PC-3 (cell line): Measurements from ENCODE around the gene EPB41L1. TPM values are rescaled to one million over a fixed set of nuclear protein-coding genes. Genes with fewer than 3 reads are reported as not detected.

Experiments used
- ATAC-seq: fragments of 200-7000 bp; cut with Tn5 transposase; 2 replicates; pipeline ENCODE4 v1.9.1; 2020; ENCODE audit warnings: mild to moderate bottlenecking, moderate library complexity
- BruUV-seq: library from RNA; stranded (reverse); fragments of 400-500 nt; replicated peaks from 2 replicates; lab custom pipeline; 2021; lab: Mats Ljungman, UMichigan
- CTCF ChIA-PET: fragments of 300-600 bp; sonication (Branson Sonifier 250); formaldehyde crosslinking; loops from one replicate; lab custom pipeline; 2022; ENCODE audit warnings: antibody characterized with exemption; lab: Charles Lee
- POLR2A ChIA-PET: fragments of 300-600 bp; sonication (Branson Sonifier 250); formaldehyde crosslinking; loops from one replicate; lab custom pipeline; 2022; ENCODE audit warnings: antibody characterized with exemption; ENCODE audit not compliant: unreplicated experiment; lab: Charles Lee
- DNase-seq: peaks from one replicate; pipeline ENCODE4 v3.0.0-alpha.2; 2015
- H2AFZ ChIP-seq: fragments of 300-600 bp; sonication (generic); 2 replicates; pipeline ENCODE4 v1.6.0; 2016; ENCODE audit warnings: antibody characterized with exemption, low read length
- H3F3A ChIP-seq: fragments of 300-600 bp; sonication (generic); one replicate; pipeline ENCODE4 v1.6.0; 2017; ENCODE audit warnings: antibody characterized with exemption, low read length, control low read depth, mild to moderate bottlenecking; ENCODE audit not compliant: unreplicated experiment
- H3K27ac ChIP-seq: fragments of 300-600 bp; sonication (generic); 2 replicates; pipeline ENCODE4 v1.5.1; 2016; ENCODE audit warnings: mild to moderate bottlenecking, low read length
- H3K27me3 ChIP-seq: fragments of 300-600 bp; sonication (generic); 2 replicates; pipeline ENCODE4 v1.6.1; 2016; ENCODE audit warnings: low read length, mixed read lengths
- H3K36me3 ChIP-seq: fragments of 300-600 bp; sonication (generic); 2 replicates; pipeline ENCODE4 v1.6.1; 2016; ENCODE audit warnings: low read depth, mixed run types, low read length, mixed read lengths
- H3K4me1 ChIP-seq: fragments of 300-600 bp; sonication (generic); 2 replicates; pipeline ENCODE4 v1.5.1; 2016; ENCODE audit warnings: low read length; ENCODE audit not compliant: insufficient read depth
- H3K4me2 ChIP-seq: fragments of 300-600 bp; sonication (generic); 2 replicates; pipeline ENCODE4 v1.6.0; 2016; ENCODE audit warnings: low read length
- H3K4me3 ChIP-seq: fragments of 300-600 bp; sonication (generic); 2 replicates; pipeline ENCODE4 v1.5.1; 2016; ENCODE audit warnings: mild to moderate bottlenecking, low read length, mixed read lengths
- H3K79me2 ChIP-seq: fragments of 300-600 bp; sonication (generic); 2 replicates; pipeline ENCODE4 v1.6.1; 2017; ENCODE audit warnings: low read length, mixed read lengths
- H3K9ac ChIP-seq: fragments of 300-600 bp; sonication (generic); 2 replicates; pipeline ENCODE4 v1.6.0; 2016; ENCODE audit warnings: mild to moderate bottlenecking, low read length
- H3K9me2 ChIP-seq: fragments of 300-600 bp; sonication (generic); replicated peaks from 2 replicates; pipeline ENCODE4 v1.6.1; 2016; ENCODE audit warnings: mixed run types, low read length, mixed read lengths
- H3K9me3 ChIP-seq: fragments of 300-600 bp; sonication (generic); 2 replicates; pipeline ENCODE4 v1.6.1; 2016; ENCODE audit warnings: low read length, mixed read lengths
- H4K20me1 ChIP-seq: fragments of 300-600 bp; sonication (generic); 2 replicates; pipeline ENCODE4 v1.6.1; 2016; ENCODE audit warnings: low read length, mixed read lengths
- EZH2 ChIP-seq: fragments of 300-600 bp; sonication (generic); IDR thresholded peaks from one replicate; pipeline ENCODE4 v1.6.1; 2017; ENCODE audit warnings: antibody characterized with exemption, mild to moderate bottlenecking, low read length; ENCODE audit not compliant: unreplicated experiment
- EZH2phosphoT487 ChIP-seq: fragments of 300-600 bp; sonication (generic); IDR thresholded peaks from 2 replicates; pipeline ENCODE4 v1.6.1; 2018; ENCODE audit warnings: mild to moderate bottlenecking, antibody characterized with exemption, low read length, borderline replicate concordance
- intact Hi-C: fragments of 100-400 bp; cut with micrococcal nuclease; formaldehyde crosslinking; loops from 2 replicates; pipeline ENCODE4 v1.9.0; 2023
- total RNA-seq: library from RNA; depleted of rRNA; stranded (reverse); fragments of >200 nt; gene quantifications from 2 replicates; pipeline ENCODE4 v1.2.3, GENCODE V29; 2014
- TF ChIP-seq, protein P1 (sequence below): fragments of 300-600 bp; sonication (generic); conservative IDR thresholded peaks from 2 replicates; pipeline ENCODE4 v1.5.1; 2017; ENCODE audit warnings: antibody characterized with exemption, low read depth, mild to moderate bottlenecking, low read length

The EPB41L1 gene
- total RNA-seq, 1 experiment from 2014 or later, result 48.2 TPM

DNA sequence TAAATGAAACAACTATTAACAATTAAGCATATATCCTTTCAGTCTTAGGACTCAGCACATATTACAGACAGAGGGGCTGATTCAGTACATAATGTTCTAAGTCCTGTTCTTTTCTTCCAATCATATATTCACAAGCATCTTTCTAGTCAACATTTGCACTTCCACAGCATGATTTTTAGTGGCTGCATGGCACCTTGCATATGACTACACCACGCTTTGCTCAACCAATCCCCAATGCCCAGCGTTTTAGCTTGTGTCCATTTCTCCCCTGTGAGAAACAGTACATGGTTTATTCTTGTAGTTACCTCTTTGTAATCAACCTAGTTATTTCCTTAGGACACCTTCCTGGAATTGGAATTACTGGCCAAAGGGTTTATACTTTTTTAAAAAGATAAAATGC is 115.0 kb downstream of the EPB41L1 start:
- Histone ChIP-seq H3K27ac (no peak overlapping the region), H3K36me3 (no peaks in the 10 kb centered on the region), H4K20me1 (no peaks in the 10 kb centered on the region), H3K4me1 (no peaks in the 10 kb centered on the region), H3K4me3 (no peak overlapping the region), H3K4me2 (no peak overlapping the region), H3K9ac (no peak overlapping the region), H3K79me2 (no peaks in the 10 kb centered on the region), H3K27me3 (no peaks in the 10 kb centered on the region), H3F3A (no peaks in the 10 kb centered on the region), H3K9me3 (no peaks in the 10 kb centered on the region), H2AFZ (no peak overlapping the region), H3K9me2 (no peaks in the 10 kb centered on the region)
- CTCF ChIA-PET, result no interaction called here
- DNase-seq, result no peak
- POLR2A ChIA-PET, result no interaction called here
- intact Hi-C loops, result no loop called here
- no peak for TF ChIP-seq EZH2phosphoT487
- TF ChIP-seq EZH2, result no peak
- TF ChIP-seq, protein P1, sequence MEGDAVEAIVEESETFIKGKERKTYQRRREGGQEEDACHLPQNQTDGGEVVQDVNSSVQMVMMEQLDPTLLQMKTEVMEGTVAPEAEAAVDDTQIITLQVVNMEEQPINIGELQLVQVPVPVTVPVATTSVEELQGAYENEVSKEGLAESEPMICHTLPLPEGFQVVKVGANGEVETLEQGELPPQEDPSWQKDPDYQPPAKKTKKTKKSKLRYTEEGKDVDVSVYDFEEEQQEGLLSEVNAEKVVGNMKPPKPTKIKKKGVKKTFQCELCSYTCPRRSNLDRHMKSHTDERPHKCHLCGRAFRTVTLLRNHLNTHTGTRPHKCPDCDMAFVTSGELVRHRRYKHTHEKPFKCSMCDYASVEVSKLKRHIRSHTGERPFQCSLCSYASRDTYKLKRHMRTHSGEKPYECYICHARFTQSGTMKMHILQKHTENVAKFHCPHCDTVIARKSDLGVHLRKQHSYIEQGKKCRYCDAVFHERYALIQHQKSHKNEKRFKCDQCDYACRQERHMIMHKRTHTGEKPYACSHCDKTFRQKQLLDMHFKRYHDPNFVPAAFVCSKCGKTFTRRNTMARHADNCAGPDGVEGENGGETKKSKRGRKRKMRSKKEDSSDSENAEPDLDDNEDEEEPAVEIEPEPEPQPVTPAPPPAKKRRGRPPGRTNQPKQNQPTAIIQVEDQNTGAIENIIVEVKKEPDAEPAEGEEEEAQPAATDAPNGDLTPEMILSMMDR, result no peak
- no peak for ATAC-seq
- no TSS peak for BruUV-seq

DNA sequence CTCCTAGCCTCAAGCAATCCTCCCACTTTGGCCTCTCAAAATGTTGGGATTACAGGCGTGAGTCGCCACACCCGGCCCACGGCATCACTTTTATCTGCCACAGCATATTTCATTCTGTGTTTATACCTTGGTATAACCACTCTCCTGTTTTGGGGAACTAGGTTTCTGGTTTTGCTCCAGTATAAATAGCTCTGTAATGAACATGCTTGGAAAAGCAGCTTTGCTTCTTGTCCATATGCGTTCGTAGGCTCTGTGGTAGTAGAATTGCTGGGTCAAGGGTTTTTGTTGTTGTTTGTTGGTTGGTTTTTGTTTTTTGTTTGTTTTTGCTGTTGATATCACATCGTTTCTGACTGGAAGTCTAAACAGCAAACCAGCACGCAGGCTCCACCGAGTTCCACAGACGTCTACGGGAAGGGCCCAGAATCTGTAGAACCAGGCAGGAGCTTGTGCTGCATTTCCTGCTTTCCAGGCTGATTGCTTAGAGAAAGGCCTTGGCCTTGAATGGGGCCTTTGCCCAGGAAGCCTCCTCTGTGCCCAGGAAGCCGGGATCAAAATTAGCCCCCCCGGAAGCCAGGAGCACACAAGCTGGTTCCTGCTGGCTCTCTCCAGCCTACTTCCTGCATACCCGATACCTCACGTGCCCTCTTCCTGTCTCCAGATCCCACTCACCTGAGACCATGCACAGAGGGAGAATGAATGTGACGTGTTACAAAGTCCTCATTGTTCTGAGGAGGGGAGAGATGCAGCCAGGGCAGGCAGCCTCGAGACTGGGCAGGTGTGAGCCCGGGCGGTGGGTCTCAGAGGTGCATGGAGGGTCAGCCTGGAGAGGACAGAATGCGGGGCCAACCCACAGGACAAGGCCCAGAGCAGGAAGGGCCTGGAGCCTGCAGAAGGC is 116.5 kb downstream of the EPB41L1 start:
- Histone ChIP-seq H3K9me3 (no peaks in the 10 kb centered on the region), H4K20me1 (no peaks in the 10 kb centered on the region), H3K79me2 (no peaks in the 10 kb centered on the region), H3F3A (no peaks in the 10 kb centered on the region), H3K4me1 (no peaks in the 10 kb centered on the region), H3K9me2 (no peaks in the 10 kb centered on the region), H3K27ac (no peak overlapping the region), H3K4me2 (no peak overlapping the region), H3K27me3 (no peaks in the 10 kb centered on the region), H3K36me3 (no peaks in the 10 kb centered on the region), H3K9ac (no peak overlapping the region), H2AFZ (no peak overlapping the region), H3K4me3 (no peak overlapping the region)
- TF ChIP-seq, protein P1, result no peak
- no peak for TF ChIP-seq EZH2
- no peak for TF ChIP-seq EZH2phosphoT487
- no peak for ATAC-seq
- BruUV-seq, result no TSS peak
- ChIA-PET POLR2A (no interaction called here), CTCF (no interaction called here)
- intact Hi-C loops, result no loop called here
- no peak for DNase-seq
